HepG2 (cell line): ENCODE data around the gene PIGN. TPM values are rescaled to one million over a fixed set of nuclear protein-coding genes. Genes with fewer than 3 reads are reported as not detected.

ENCODE experiments used
- CBX2 ChIP-seq, 2 experiments: fragments of 200-600 bp in 1 of 2; sonication (generic); formaldehyde crosslinking in 1 of 2; IDR thresholded peaks; 2 replicates each; pipeline versions ENCODE4 v1.7.0 to v1.8.1; 2018 to 2022; ENCODE audit warnings: low read depth in 2 of 2, low read length in 1 of 2, mild to moderate bottlenecking in 1 of 2, missing genetic modification reagents in 1 of 2
- ETV5 ChIP-seq: IDR thresholded peaks from 2 replicates; pipeline ENCODE4 v1.6.1; 2018; ENCODE audit warnings: missing biosample characterization, missing genetic modification reagents, inconsistent platforms, borderline replicate concordance
- GPN1 ChIP-seq: sonication (generic); formaldehyde crosslinking; IDR thresholded peaks from 2 replicates; pipeline ENCODE4 v1.5.1; 2020; ENCODE audit warnings: missing genetic modification reagents, borderline replicate concordance
- MYNN ChIP-seq: sonication (generic); formaldehyde crosslinking; IDR thresholded peaks from 2 replicates; pipeline ENCODE4 v1.4.0; 2020; ENCODE audit warnings: mild to moderate bottlenecking, low read depth, missing genetic modification reagents
- NCOR1 ChIP-seq: fragments of 200-600 bp; sonication (generic); IDR thresholded peaks from 2 replicates; pipeline ENCODE4 v1.7.0; 2017; ENCODE audit warnings: antibody characterized with exemption, low read length, borderline replicate concordance
- POGZ ChIP-seq: sonication (generic); formaldehyde crosslinking; IDR thresholded peaks from 2 replicates; pipeline ENCODE4 v1.4.0; 2020; ENCODE audit warnings: mild to moderate bottlenecking, missing genetic modification reagents
- RFX3 ChIP-seq: IDR thresholded peaks from 2 replicates; pipeline ENCODE4 v1.6.1; 2016; ENCODE audit warnings: missing biosample characterization, missing genetic modification reagents
- SUZ12 ChIP-seq: fragments of 150-350 bp; IDR thresholded peaks from 2 replicates; pipeline ENCODE4 v1.6.1; 2014; ENCODE audit warnings: low read depth, low read length
- TCF7L2 ChIP-seq: IDR thresholded peaks from 2 replicates; pipeline ENCODE4 v1.6.1; 2011; ENCODE audit warnings: mild to moderate bottlenecking, low read depth, low read length, moderate library complexity
- YY1 ChIP-seq: IDR thresholded peaks from 2 replicates; pipeline ENCODE4 v1.6.1; 2011; ENCODE audit warnings: low read length, low read depth, moderate library complexity, mild to moderate bottlenecking; ENCODE audit not compliant: insufficient read depth, insufficient replicate concordance
- ZNF331 ChIP-seq: sonication (generic); formaldehyde crosslinking; IDR thresholded peaks from 2 replicates; pipeline ENCODE4 v1.4.0; 2020; ENCODE audit warnings: missing genetic modification reagents
- ZNF367 ChIP-seq: sonication (generic); formaldehyde crosslinking; IDR thresholded peaks from 2 replicates; pipeline ENCODE4 v1.4.0; 2020; ENCODE audit warnings: missing genetic modification reagents, borderline replicate concordance
- ZNF556 ChIP-seq: sonication (generic); formaldehyde crosslinking; IDR thresholded peaks from 2 replicates; pipeline ENCODE4 v1.4.0; 2020; ENCODE audit warnings: mild to moderate bottlenecking, missing genetic modification reagents, borderline replicate concordance
- ZNF605 ChIP-seq: sonication (generic); formaldehyde crosslinking; IDR thresholded peaks from 2 replicates; pipeline ENCODE4 v1.8.0; 2022; ENCODE audit warnings: mild to moderate bottlenecking, missing genetic modification reagents
- ZNF660 ChIP-seq: sonication (generic); formaldehyde crosslinking; IDR thresholded peaks from 2 replicates; pipeline ENCODE4 v1.5.1; 2020; ENCODE audit warnings: mild to moderate bottlenecking, low read depth, missing genetic modification reagents, borderline replicate concordance
- ZNF674 ChIP-seq: sonication (generic); formaldehyde crosslinking; IDR thresholded peaks from 2 replicates; pipeline ENCODE4 v1.5.0; 2020; ENCODE audit warnings: low read depth, mild to moderate bottlenecking, missing genetic modification reagents
- ZNF678 ChIP-seq: sonication (generic); formaldehyde crosslinking; IDR thresholded peaks from 2 replicates; pipeline ENCODE4 v1.4.0; 2020; ENCODE audit warnings: mild to moderate bottlenecking, missing genetic modification reagents
- ZNF747 ChIP-seq: sonication (generic); formaldehyde crosslinking; IDR thresholded peaks from 2 replicates; pipeline ENCODE4 v1.8.1; 2023; ENCODE audit warnings: missing genetic modification reagents, mild to moderate bottlenecking, borderline replicate concordance
- polyA plus RNA-seq, 8 experiments: library from polyadenylated mRNA; depleted of rRNA in 3 of 8; stranded (reverse) in 7 of 8; unstranded in 1 of 8; fragments of >200 nt; fragmentation: Illumina TruSeq in 4 of 8; extraction: Trizol in 4 of 8; gene quantifications; 2 replicates each; pipeline versions ENCODE4 v1.2.1 to v1.2.3, GENCODE V29; 2011 to 2016; ENCODE audit warnings: low read depth in 4 of 8, missing spikeins in 1 of 8, mixed read lengths in 1 of 8; ENCODE audit not compliant: insufficient read depth in 1 of 8
- total RNA-seq, 5 experiments: library from RNA; depleted of rRNA; stranded (reverse); fragments of >200 nt; fragmentation: Illumina TruSeq; extraction: Trizol; gene quantifications; 2 replicates each; pipeline ENCODE4 v1.2.3, GENCODE V29; 2016; ENCODE audit warnings: low read depth in 1 of 5
- TF ChIP-seq, protein P1 (sequence below), 2 experiments: sonication (generic) in 1 of 2; formaldehyde crosslinking in 1 of 2; IDR thresholded peaks; 2 replicates each; pipeline versions ENCODE4 v1.4.0 to v1.6.1; 2018 to 2020; ENCODE audit warnings: missing genetic modification reagents in 2 of 2, borderline replicate concordance in 1 of 2, low read depth in 1 of 2, mild to moderate bottlenecking in 1 of 2, missing biosample characterization in 1 of 2
- TF ChIP-seq, protein P2 (sequence below): sonication (generic); formaldehyde crosslinking; IDR thresholded peaks from 2 replicates; pipeline ENCODE4 v1.8.1; 2023; ENCODE audit warnings: mild to moderate bottlenecking, missing genetic modification reagents, borderline replicate concordance
- TF ChIP-seq, protein P3 (sequence below): sonication (generic); formaldehyde crosslinking; IDR thresholded peaks from 2 replicates; pipeline ENCODE4 v1.4.0; 2020; ENCODE audit warnings: missing genetic modification reagents; ENCODE audit errors: not compliant biosample characterization
- TF ChIP-seq, protein P4 (sequence below): sonication (generic); formaldehyde crosslinking; IDR thresholded peaks from 2 replicates; pipeline ENCODE4 v1.8.1; 2023; ENCODE audit warnings: missing genetic modification reagents, inconsistent platforms, borderline replicate concordance
- TF ChIP-seq, protein P5 (sequence below): sonication (generic); formaldehyde crosslinking; IDR thresholded peaks from 2 replicates; pipeline ENCODE4 v1.4.0; 2020; ENCODE audit warnings: mild to moderate bottlenecking, low read depth, missing genetic modification reagents
- TF ChIP-seq, protein P6 (sequence below): sonication (generic); formaldehyde crosslinking; conservative IDR thresholded peaks from 2 replicates; pipeline ENCODE4 v1.4.0; 2020; ENCODE audit warnings: missing genetic modification reagents

Gene PIGN
- total and polyA plus RNA-seq, 2 of the 13 experiments (the other 11 are each of a cell fraction or from before 2014, with no cell fraction given): 15.5 to 33.6 TPM

DNA sequence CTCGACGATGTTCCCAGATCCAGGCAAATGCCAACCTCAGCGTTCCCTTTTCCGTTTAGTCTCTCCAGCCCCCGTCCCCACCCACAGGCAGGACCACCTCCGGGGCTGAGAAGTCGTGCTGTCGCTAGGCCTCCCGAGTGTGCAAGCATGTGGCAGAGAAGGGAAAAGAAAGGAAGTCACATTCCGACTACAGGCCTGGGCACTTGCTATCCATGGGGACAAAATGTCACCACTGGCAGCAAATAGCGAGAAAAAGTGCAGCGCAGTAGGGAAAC is 420 bp downstream of the PIGN start (continued):
- no peak for TF ChIP-seq ZNF367 (CRISPR knock-in tag)
- no peak; the same call in 1 of the 2 replicates for TF ChIP-seq POGZ
- TF ChIP-seq, protein P1, sequence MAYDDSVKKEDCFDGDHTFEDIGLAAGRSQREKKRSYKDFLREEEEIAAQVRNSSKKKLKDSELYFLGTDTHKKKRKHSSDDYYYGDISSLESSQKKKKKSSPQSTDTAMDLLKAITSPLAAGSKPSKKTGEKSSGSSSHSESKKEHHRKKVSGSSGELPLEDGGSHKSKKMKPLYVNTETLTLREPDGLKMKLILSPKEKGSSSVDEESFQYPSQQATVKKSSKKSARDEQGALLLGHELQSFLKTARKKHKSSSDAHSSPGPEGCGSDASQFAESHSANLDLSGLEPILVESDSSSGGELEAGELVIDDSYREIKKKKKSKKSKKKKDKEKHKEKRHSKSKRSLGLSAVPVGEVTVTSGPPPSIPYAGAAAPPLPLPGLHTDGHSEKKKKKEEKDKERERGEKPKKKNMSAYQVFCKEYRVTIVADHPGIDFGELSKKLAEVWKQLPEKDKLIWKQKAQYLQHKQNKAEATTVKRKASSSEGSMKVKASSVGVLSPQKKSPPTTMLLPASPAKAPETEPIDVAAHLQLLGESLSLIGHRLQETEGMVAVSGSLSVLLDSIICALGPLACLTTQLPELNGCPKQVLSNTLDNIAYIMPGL (CRISPR knock-in tag; IDR thresholded peaks at IDR 0.05; ENCODE audit: borderline replicate concordance in 1 of 2, low read depth in 1 of 2): no peak; a peak in 2 of 4 replicates
- no peak; the same call in 1 of the 2 replicates for TF ChIP-seq ZNF605 (CRISPR knock-in tag)
- TF ChIP-seq ETV5: no peak
- no peak for TF ChIP-seq GPN1 (CRISPR knock-in tag)
- no peak for TF ChIP-seq ZNF747 (CRISPR knock-in tag)
- TF ChIP-seq ZNF331 (CRISPR knock-in tag): 0 out of 2 replicates have a peak, but pooled peaks have one; percentile 32
- TF ChIP-seq, protein P2, sequence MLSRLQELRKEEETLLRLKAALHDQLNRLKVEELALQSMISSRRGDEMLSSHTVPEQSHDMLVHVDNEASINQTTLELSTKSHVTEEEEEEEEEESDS (CRISPR knock-in tag): no peak
- TF ChIP-seq ZNF674 (CRISPR knock-in tag): no peak
- no peak for TF ChIP-seq NCOR1
- TF ChIP-seq, protein P3, sequence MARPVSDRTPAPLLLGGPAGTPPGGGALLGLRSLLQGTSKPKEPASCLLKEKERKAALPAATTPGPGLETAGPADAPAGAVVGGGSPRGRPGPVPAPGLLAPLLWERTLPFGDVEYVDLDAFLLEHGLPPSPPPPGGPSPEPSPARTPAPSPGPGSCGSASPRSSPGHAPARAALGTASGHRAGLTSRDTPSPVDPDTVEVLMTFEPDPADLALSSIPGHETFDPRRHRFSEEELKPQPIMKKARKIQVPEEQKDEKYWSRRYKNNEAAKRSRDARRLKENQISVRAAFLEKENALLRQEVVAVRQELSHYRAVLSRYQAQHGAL (CRISPR knock-in tag): no peak
- TF ChIP-seq, protein P4, sequence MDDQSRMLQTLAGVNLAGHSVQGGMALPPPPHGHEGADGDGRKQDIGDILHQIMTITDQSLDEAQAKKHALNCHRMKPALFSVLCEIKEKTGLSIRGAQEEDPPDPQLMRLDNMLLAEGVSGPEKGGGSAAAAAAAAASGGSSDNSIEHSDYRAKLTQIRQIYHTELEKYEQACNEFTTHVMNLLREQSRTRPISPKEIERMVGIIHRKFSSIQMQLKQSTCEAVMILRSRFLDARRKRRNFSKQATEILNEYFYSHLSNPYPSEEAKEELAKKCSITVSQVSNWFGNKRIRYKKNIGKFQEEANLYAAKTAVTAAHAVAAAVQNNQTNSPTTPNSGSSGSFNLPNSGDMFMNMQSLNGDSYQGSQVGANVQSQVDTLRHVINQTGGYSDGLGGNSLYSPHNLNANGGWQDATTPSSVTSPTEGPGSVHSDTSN (CRISPR knock-in tag): no peak
- TF ChIP-seq TCF7L2: no peak
- peak; percentile 38; the same call in 1 of the 2 replicates for TF ChIP-seq ZNF556 (CRISPR knock-in tag)
- TF ChIP-seq ZNF660: no peak
- TF ChIP-seq, protein P5, sequence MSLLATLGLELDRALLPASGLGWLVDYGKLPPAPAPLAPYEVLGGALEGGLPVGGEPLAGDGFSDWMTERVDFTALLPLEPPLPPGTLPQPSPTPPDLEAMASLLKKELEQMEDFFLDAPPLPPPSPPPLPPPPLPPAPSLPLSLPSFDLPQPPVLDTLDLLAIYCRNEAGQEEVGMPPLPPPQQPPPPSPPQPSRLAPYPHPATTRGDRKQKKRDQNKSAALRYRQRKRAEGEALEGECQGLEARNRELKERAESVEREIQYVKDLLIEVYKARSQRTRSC: no peak
- TF ChIP-seq RFX3 (CRISPR knock-in tag): no peak
- no peak for TF ChIP-seq SUZ12
- TF ChIP-seq, protein P6, sequence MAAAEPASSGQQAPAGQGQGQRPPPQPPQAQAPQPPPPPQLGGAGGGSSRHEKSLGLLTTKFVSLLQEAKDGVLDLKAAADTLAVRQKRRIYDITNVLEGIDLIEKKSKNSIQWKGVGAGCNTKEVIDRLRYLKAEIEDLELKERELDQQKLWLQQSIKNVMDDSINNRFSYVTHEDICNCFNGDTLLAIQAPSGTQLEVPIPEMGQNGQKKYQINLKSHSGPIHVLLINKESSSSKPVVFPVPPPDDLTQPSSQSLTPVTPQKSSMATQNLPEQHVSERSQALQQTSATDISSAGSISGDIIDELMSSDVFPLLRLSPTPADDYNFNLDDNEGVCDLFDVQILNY: no peak
- no peak for TF ChIP-seq MYNN
- no peak for TF ChIP-seq YY1
- TF ChIP-seq CBX2 (IDR thresholded peaks at IDR 0.05; ENCODE audit: low read depth, low read length): no peak
- TF ChIP-seq CBX2 (CRISPR knock-in tag; IDR thresholded peaks at IDR 0.05; ENCODE audit: low read depth): no peak
- no peak for TF ChIP-seq ZNF678 (CRISPR knock-in tag)
